Measurements from ENCODE around the gene KIAA1191.

Gene KIAA1191

GRCh38 chr5:176365351-176366231 lies 4.0 kb upstream of the KIAA1191 start, which contains the start of gene ARL10:
Gene ARL10 (plus strand): TSS chr5:176365487. CDS start chr5:176365564, 77 bp downstream.
- peak; percentile 16 to 36 (median 26) for DNase-seq

- no peak for DNase-seq
These were observed 3.3 kb upstream of the KIAA1191 start for GRCh38 chr5:176364765-176365350.

GRCh38 chr5:176362233-176362490 lies 598 bp upstream of the KIAA1191 start:
- no peak for DNase-seq

- no peak for DNase-seq
These were observed 599 bp downstream of the KIAA1191 start for GRCh38 chr5:176360894-176361436.

GRCh38 chr5:176359658-176360057 lies 1.9 kb downstream of the KIAA1191 start:
- DNase-seq = no peak

GRCh38 chr5:176356179-176356566 lies 5.4 kb downstream of the KIAA1191 start:
- no peak for DNase-seq

GRCh38 chr5:176355400-176356178 lies 6.0 kb downstream of the KIAA1191 start:
- no peak for DNase-seq

- DNase-seq = no peak
These were observed 8.0 kb downstream of the KIAA1191 start for GRCh38 chr5:176353533-176353932.

GRCh38 chr5:176352116-176352878 lies 9.3 kb downstream of the KIAA1191 start:
- no peak for DNase-seq

GRCh38 chr5:176350416-176350815 lies 11.1 kb downstream of the KIAA1191 start:
- no peak for DNase-seq

GRCh38 chr5:176342766-176343458 lies 18.7 kb downstream of the KIAA1191 start:
- DNase-seq = no peak

- DNase-seq = no peak
These were observed 19.4 kb downstream of the KIAA1191 start for GRCh38 chr5:176342158-176342483.

- no peak for DNase-seq
These were observed 20.0 kb downstream of the KIAA1191 start for GRCh38 chr5:176341325-176342157.

- DNase-seq = no peak
These were observed 22.3 kb downstream of the KIAA1191 start for GRCh38 chr5:176339304-176339703.

GRCh38 chr5:176337913-176338312 lies 23.7 kb downstream of the KIAA1191 start:
- DNase-seq = no peak

GRCh38 chr5:176334031-176334770 lies 27.4 kb downstream of the KIAA1191 start:
- no peak for DNase-seq

GRCh38 chr5:176320577-176320976 lies 41.0 kb downstream of the KIAA1191 start:
- DNase-seq = no peak

- no peak for DNase-seq
These were observed 41.6 kb downstream of the KIAA1191 start for GRCh38 chr5:176319827-176320554.

- DNase-seq = no peak
These were observed 43.8 kb downstream of the KIAA1191 start for GRCh38 chr5:176317534-176318374.
